HG03354 (cell line): Measurements from ENCODE around the gene CXCL9.
"Not testable (repeated sequence)": the region's sequence is repeated elsewhere in the genome, so short reads cannot be mapped to it uniquely, and the experiment has no call there.

Experiments
- ATAC-seq: cut with Tn5 transposase; IDR thresholded peaks from one replicate; pipeline ENCODE4 v1.9.1; 2021; ENCODE audit warnings: mild to moderate bottlenecking; ENCODE audit not compliant: unreplicated experiment, poor library complexity, severe bottlenecking

The CXCL9 gene

GRCh38 chr4:76016393-76016792 is 9.1 kb upstream of the CXCL9 start:
- ATAC-seq, result peak; percentile 77

- no peak for ATAC-seq
These were observed 6.2 kb upstream of the CXCL9 start for GRCh38 chr4:76013540-76013939.

GRCh38 chr4:76012388-76012801 is 5.1 kb upstream of the CXCL9 start:
- no peak for ATAC-seq

- peak; percentile 61 for ATAC-seq
These were observed 4.5 kb upstream of the CXCL9 start for GRCh38 chr4:76011700-76012387.

GRCh38 chr4:76011018-76011670 is 3.8 kb upstream of the CXCL9 start:
- ATAC-seq, result no peak

- no peak for ATAC-seq
These were observed 3.3 kb upstream of the CXCL9 start for GRCh38 chr4:76010576-76010975.

GRCh38 chr4:76009311-76009710 is 2.0 kb upstream of the CXCL9 start:
- no peak for ATAC-seq

GRCh38 chr4:76003620-76004019 is 3.7 kb downstream of the CXCL9 start:
- no peak for ATAC-seq

GRCh38 chr4:76003035-76003434 is 4.3 kb downstream of the CXCL9 start:
- no peak for ATAC-seq

GRCh38 chr4:76002176-76002575 is 5.1 kb downstream of the CXCL9 start:
- ATAC-seq, result no peak

GRCh38 chr4:76001700-76002099 is 5.6 kb downstream of the CXCL9 start:
- no peak for ATAC-seq

- ATAC-seq, result no peak
These were observed 7.0 kb downstream of the CXCL9 start for GRCh38 chr4:76000279-76000678.

GRCh38 chr4:75998525-75999147 is 8.7 kb downstream of the CXCL9 start:
- not testable (repeated sequence) for ATAC-seq

- ATAC-seq, result no peak
These were observed 9.4 kb downstream of the CXCL9 start for GRCh38 chr4:75997946-75998345.

- ATAC-seq, result no peak
These were observed 10.2 kb downstream of the CXCL9 start for GRCh38 chr4:75997081-75997480.

GRCh38 chr4:75995727-75996126 is 11.6 kb downstream of the CXCL9 start:
- ATAC-seq, result no peak

GRCh38 chr4:75992462-75992861 is 14.8 kb downstream of the CXCL9 start:
- no peak for ATAC-seq

- no peak for ATAC-seq
These were observed 17.3 kb downstream of the CXCL9 start for GRCh38 chr4:75989846-75990528.

GRCh38 chr4:75985116-75985515 is 22.2 kb downstream of the CXCL9 start:
- no peak for ATAC-seq

- no peak for ATAC-seq
These were observed 26.7 kb downstream of the CXCL9 start for GRCh38 chr4:75980576-75980975.

GRCh38 chr4:75976177-75976576 is 31.1 kb downstream of the CXCL9 start:
- ATAC-seq, result no peak
